HepG2 (cell line): Measurements from ENCODE around the gene SIKE1. TPM values are rescaled to one million over a fixed set of nuclear protein-coding genes. Genes with fewer than 3 reads are reported as not detected.
A peak's percentile ranks its signal among the peaks of the same experiment; 100 is the strongest.

Experiments
- ATAC-seq: fragments of 200-7000 bp; cut with Tn5 transposase; 3 replicates; pipeline ENCODE4 v1.9.1; 2020; ENCODE audit warnings: mild to moderate bottlenecking, moderate library complexity
- BruUV-seq: library from RNA; stranded (reverse); fragments of 400-500 nt; replicated peaks from 2 replicates; lab custom pipeline; 2021; lab: Mats Ljungman, UMichigan
- CTCF ChIA-PET: fragments of 300-600 bp; formaldehyde crosslinking; extraction: SDS; loops from one replicate; lab custom pipeline; 2021; ENCODE audit warnings: low total read pairs, inconsistent platforms, low intra/inter-chr PET ratio; lab: Yijun Ruan, JAX
- POLR2A ChIA-PET: fragments of 350-600 bp; sonication (Branson Sonifier 250); formaldehyde crosslinking; loops from one replicate; lab custom pipeline; 2020; ENCODE audit warnings: antibody characterized with exemption, inconsistent platforms; lab: Yijun Ruan, JAX
- DNase-seq: peaks from one replicate; pipeline ENCODE4 v3.0.0-alpha.2; 2015; ENCODE audit warnings: low spot score
- FAIRE-seq: peaks from 3 replicates; lab custom pipeline; 2011; peaks lifted over from hg19 to GRCh38; lab: Jason Lieb, UNC
- H2AFZ ChIP-seq: one replicate; pipeline ENCODE4 v1.6.1; 2011; ENCODE audit warnings: low read length, inconsistent platforms
- H3K27ac ChIP-seq: fragments of 300-600 bp; 3 replicates; pipeline ENCODE4 v1.8.0; 2011; ENCODE audit warnings: mixed run types, mild to moderate bottlenecking, mixed read lengths, low read length, inconsistent platforms; ENCODE audit not compliant: insufficient read depth; ENCODE audit errors: extremely low read length
- H3K27me3 ChIP-seq, 2 experiments: fragments of 200-600 bp in 1 of 2; 2 replicates in 1 of 2; 3 replicates in 1 of 2; pipeline versions ENCODE4 v1.6.0 to v1.8.0; 2011; ENCODE audit warnings: low read length in 2 of 2, mild to moderate bottlenecking in 2 of 2, moderate library complexity in 2 of 2, inconsistent platforms in 1 of 2; ENCODE audit not compliant: insufficient read depth in 2 of 2, control insufficient read depth in 1 of 2
- H3K36me3 ChIP-seq, 2 experiments: fragments of 200-600 bp in 1 of 2; replicated peaks in 1 of 2; 2 replicates in 1 of 2; 3 replicates in 1 of 2; pipeline versions ENCODE4 v1.5.1 to v1.8.0; 2011; ENCODE audit warnings: low read length in 2 of 2, inconsistent platforms in 1 of 2; ENCODE audit not compliant: insufficient read depth in 2 of 2, control insufficient read depth in 1 of 2
- H3K4me1 ChIP-seq: 2 replicates; pipeline ENCODE4 v1.5.1; 2012; ENCODE audit warnings: low read length, inconsistent platforms; ENCODE audit not compliant: insufficient read depth
- H3K4me2 ChIP-seq: 2 replicates; pipeline ENCODE4 v1.6.0; 2011; ENCODE audit warnings: low read depth, low read length, inconsistent platforms
- H3K4me3 ChIP-seq, 3 experiments: fragments of 200-600 bp in 1 of 3; sonication (generic), shearing (Covaris generic) in 1 of 3; replicated peaks in 1 of 3; 2 replicates each; pipeline ENCODE4 v1.5.1; 2011 to 2016; ENCODE audit warnings: low read length in 3 of 3, inconsistent platforms in 2 of 3, low read depth in 2 of 3, mild to moderate bottlenecking in 2 of 3, control low read depth in 1 of 3, mixed read lengths in 1 of 3; ENCODE audit not compliant: insufficient read depth in 1 of 3
- H3K79me2 ChIP-seq: one replicate; pipeline ENCODE4 v1.6.1; 2011; ENCODE audit warnings: low read length, inconsistent platforms; ENCODE audit not compliant: insufficient read depth
- H3K9ac ChIP-seq: 2 replicates; pipeline ENCODE4 v1.6.0; 2011; ENCODE audit warnings: mild to moderate bottlenecking, low read depth, low read length, inconsistent platforms; ENCODE audit not compliant: insufficient read depth
- H3K9me3 ChIP-seq: 2 replicates; pipeline ENCODE4 v1.5.1; 2012; ENCODE audit warnings: mild to moderate bottlenecking, low read length
- H4K20me1 ChIP-seq: 2 replicates; pipeline ENCODE4 v1.6.0; 2011; ENCODE audit warnings: inconsistent platforms, mild to moderate bottlenecking, low read length, moderate library complexity; ENCODE audit not compliant: insufficient read depth
- CEBPG ChIP-seq: IDR thresholded peaks from 2 replicates; pipeline ENCODE4 v1.6.1; 2016
- DRAP1 ChIP-seq: IDR thresholded peaks from 2 replicates; pipeline ENCODE4 v1.6.1; 2016; ENCODE audit warnings: missing genetic modification reagents, missing compliant biosample characterization
- GLMP ChIP-seq: sonication (generic); formaldehyde crosslinking; IDR thresholded peaks from 2 replicates; pipeline ENCODE4 v1.9.0; 2021; ENCODE audit warnings: missing genetic modification reagents, mild to moderate bottlenecking, borderline replicate concordance
- JUND ChIP-seq: sonication (generic); formaldehyde crosslinking; IDR thresholded peaks from 2 replicates; pipeline ENCODE4 v1.8.0; 2022; ENCODE audit warnings: mild to moderate bottlenecking, missing genetic modification reagents
- MAFK ChIP-seq, 2 experiments: IDR thresholded peaks in 1 of 2; conservative IDR thresholded peaks in 1 of 2; 2 replicates each; pipeline ENCODE4 v1.6.1; 2011; ENCODE audit warnings: improper control_type of control experiment in 2 of 2, low read length in 2 of 2
- NCOA5 ChIP-seq: sonication (generic); formaldehyde crosslinking; IDR thresholded peaks from 2 replicates; pipeline ENCODE4 v1.4.0; 2020; ENCODE audit warnings: missing genetic modification reagents
- POLR2A ChIP-seq, 2 experiments: IDR thresholded peaks; 2 replicates each; pipeline ENCODE4 v1.6.1; 2011; ENCODE audit warnings: low read depth in 2 of 2, low read length in 2 of 2, mild to moderate bottlenecking in 1 of 2, moderate library complexity in 1 of 2; ENCODE audit not compliant: insufficient read depth in 1 of 2
- SMARCC2 ChIP-seq: fragments of 450-650 bp; IDR thresholded peaks from 2 replicates; pipeline ENCODE4 v1.6.1; 2017; ENCODE audit warnings: antibody characterized with exemption, mild to moderate bottlenecking
- SOX13 ChIP-seq, 3 experiments: fragments of 450-650 bp in 1 of 3; sonication (generic) in 1 of 3; formaldehyde crosslinking in 1 of 3; IDR thresholded peaks in 2 of 3; conservative IDR thresholded peaks in 1 of 3; 2 replicates each; pipeline versions ENCODE4 v1.5.0 to v1.6.1; 2016 to 2020; ENCODE audit warnings: antibody characterized with exemption in 1 of 3, mild to moderate bottlenecking in 1 of 3, missing compliant biosample characterization in 1 of 3, missing genetic modification reagents in 1 of 3, moderate library complexity in 1 of 3
- TFDP2 ChIP-seq: sonication (generic); formaldehyde crosslinking; IDR thresholded peaks from 2 replicates; pipeline ENCODE4 v1.4.0; 2020; ENCODE audit warnings: missing genetic modification reagents
- THYN1 ChIP-seq: sonication (generic); formaldehyde crosslinking; IDR thresholded peaks from 2 replicates; pipeline ENCODE4 v1.8.1; 2023; ENCODE audit warnings: low read depth, mild to moderate bottlenecking, moderate library complexity, missing genetic modification reagents, borderline replicate concordance
- TIGD3 ChIP-seq: sonication (generic); formaldehyde crosslinking; IDR thresholded peaks from 2 replicates; pipeline ENCODE4 v1.5.1; 2020; ENCODE audit warnings: mild to moderate bottlenecking, missing genetic modification reagents, borderline replicate concordance
- WGBS: methylation state at CpG from one replicate; pipeline ENCODE4 v1.1.6; 2017; ENCODE audit warnings: low lambda C conversion rate; 5-methylcytosine and 5-hydroxymethylcytosine counted together
- in situ Hi-C: cut with HindIII; loops from 2 replicates; pipeline ENCODE4 v1.10.0; 2017; ENCODE audit warnings: low pct_unique_long_range_greater_than_20kb; ENCODE audit not compliant: extremely low pct_ligation_motif_present
- intact Hi-C: fragments of 100-400 bp; cut with micrococcal nuclease; formaldehyde crosslinking; loops from one replicate; pipeline ENCODE4 v1.10.0; 2022; ENCODE audit not compliant: unreplicated experiment
- polyA plus RNA-seq, 8 experiments: library from polyadenylated mRNA; depleted of rRNA in 3 of 8; stranded (reverse) in 7 of 8; unstranded in 1 of 8; fragments of >200 nt; fragmentation: Illumina TruSeq in 4 of 8; extraction: Trizol in 4 of 8; gene quantifications; 2 replicates each; pipeline versions ENCODE4 v1.2.1 to v1.2.3, GENCODE V29; 2011 to 2016; ENCODE audit warnings: low read depth in 4 of 8, missing spikeins in 1 of 8, mixed read lengths in 1 of 8; ENCODE audit not compliant: insufficient read depth in 1 of 8
- total RNA-seq, 5 experiments: library from RNA; depleted of rRNA; stranded (reverse); fragments of >200 nt; fragmentation: Illumina TruSeq; extraction: Trizol; gene quantifications; 2 replicates each; pipeline ENCODE4 v1.2.3, GENCODE V29; 2016; ENCODE audit warnings: low read depth in 1 of 5
- TF ChIP-seq, protein P1 (sequence below): IDR thresholded peaks from 2 replicates; pipeline ENCODE4 v1.6.1; 2016; ENCODE audit warnings: missing compliant biosample characterization, missing genetic modification reagents, borderline replicate concordance
- TF ChIP-seq, protein P2 (sequence below): IDR thresholded peaks from 2 replicates; pipeline ENCODE4 v1.6.1; 2016; ENCODE audit warnings: low read depth, control low read depth

Gene SIKE1
- total and polyA plus RNA-seq, 2 of the 13 experiments (the other 11 are each of a cell fraction or from before 2014, with no cell fraction given) = 36.5 to 58.4 TPM

DNA sequence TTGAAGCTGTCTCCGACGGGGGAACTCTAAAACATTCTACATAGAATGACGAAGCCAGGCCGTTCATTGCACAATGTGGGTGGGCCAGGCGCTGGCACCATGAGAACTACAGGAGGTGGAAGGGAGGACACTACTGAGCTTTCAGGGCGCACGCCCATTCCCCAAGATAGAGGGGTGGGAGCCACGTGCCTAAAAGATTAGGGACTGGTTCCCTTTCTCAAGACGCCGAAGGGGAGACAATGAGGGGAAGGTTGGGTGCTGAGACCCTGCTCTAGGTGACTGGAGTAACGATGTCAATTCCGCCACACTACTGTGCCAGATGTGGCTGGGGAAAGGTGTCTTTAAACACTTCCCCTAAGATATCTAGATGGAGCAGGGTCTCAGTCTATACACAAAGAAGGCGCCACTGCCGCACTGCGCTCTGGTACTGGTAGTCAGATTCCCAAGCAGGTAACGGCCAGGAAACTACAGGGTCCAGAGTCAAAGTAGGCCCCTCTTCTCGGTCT lies 23.5 kb downstream of the SIKE1 start:
- no peaks in the 10 kb centered on the region; a peak in 1 of 5 replicates for H3K27me3 ChIP-seq
- intact Hi-C loops (loop anchor here (2.0 to 5.0 kb wide), 2 partner anchors 40 to 176 kb away; partner anchors contain the start of genes BCAS2 and NRAS), in situ Hi-C loops (no loop called here)
- peaks cover 50% of the 10 kb centered on the region for H3K4me1 ChIP-seq
- H3K9me3 ChIP-seq = no peaks in the 10 kb centered on the region
- FAIRE-seq (no peak), DNase-seq (peak; percentile 49), ATAC-seq (peak; percentile 55)
- H3K4me3 ChIP-seq = peak overlapping the region; percentile 85 to 100 (median 99)
- H3K4me2 ChIP-seq = peak overlapping the region; percentile 72
- H3K36me3 ChIP-seq = no peaks in the 10 kb centered on the region
- CTCF ChIA-PET = no interaction called here
- peaks cover 53% of the 10 kb centered on the region for H4K20me1 ChIP-seq
- H3K79me2 ChIP-seq = peaks cover 57% of the 10 kb centered on the region
- POLR2A ChIA-PET = interaction anchor here (1.0 to 3.6 kb wide), 2 partner anchors 23 to 28 kb away, joined by 3 to 16 read pairs; partner anchors contain the start of gene SIKE1
- no TSS peak for BruUV-seq
- 0% methylated on average over 12 of the region's 17 CpGs for WGBS
- H2AFZ ChIP-seq = no peak overlapping the region
- peak overlapping the region; percentile 100 for H3K9ac ChIP-seq
- H3K27ac ChIP-seq = peak overlapping the region; percentile 98
- TF ChIP-seq CEBPG (CRISPR knock-in tag) (peak; percentile 77), NCOA5 (CRISPR knock-in tag) (no peak), GLMP (CRISPR knock-in tag) (no peak), MAFK (conservative IDR thresholded peaks at IDR 0.05 in 1 of 2, IDR thresholded peaks at IDR 0.05 in 1 of 2; ENCODE audit: low read length in 2 of 2) (no peak), SMARCC2 (no peak), TFDP2 (CRISPR knock-in tag) (peak; percentile 34; the same call in 1 of the 2 replicates), POLR2A (IDR thresholded peaks at IDR 0.05; ENCODE audit: insufficient read depth in 1 of 2, low read depth in 2 of 2, low read length in 2 of 2) (peak in 1 of 2 experiments; percentile 55; a peak in 2 of 4 replicates), TIGD3 (CRISPR knock-in tag) (0 out of 2 replicates have a peak, but pooled peaks have one; percentile 43), DRAP1 (CRISPR knock-in tag) (no peak), THYN1 (CRISPR knock-in tag) (no peak), SOX13 (IDR thresholded peaks at IDR 0.05) (no peak), SOX13 (CRISPR knock-in tag; conservative IDR thresholded peaks at IDR 0.05 in 1 of 2, IDR thresholded peaks at IDR 0.05 in 1 of 2) (0 out of 4 replicates have a peak, but pooled peaks of 1 of the 2 experiments have one; percentile 6), JUND (0 out of 2 replicates have a peak, but pooled peaks have one; percentile 16)
- TF ChIP-seq, protein P1, sequence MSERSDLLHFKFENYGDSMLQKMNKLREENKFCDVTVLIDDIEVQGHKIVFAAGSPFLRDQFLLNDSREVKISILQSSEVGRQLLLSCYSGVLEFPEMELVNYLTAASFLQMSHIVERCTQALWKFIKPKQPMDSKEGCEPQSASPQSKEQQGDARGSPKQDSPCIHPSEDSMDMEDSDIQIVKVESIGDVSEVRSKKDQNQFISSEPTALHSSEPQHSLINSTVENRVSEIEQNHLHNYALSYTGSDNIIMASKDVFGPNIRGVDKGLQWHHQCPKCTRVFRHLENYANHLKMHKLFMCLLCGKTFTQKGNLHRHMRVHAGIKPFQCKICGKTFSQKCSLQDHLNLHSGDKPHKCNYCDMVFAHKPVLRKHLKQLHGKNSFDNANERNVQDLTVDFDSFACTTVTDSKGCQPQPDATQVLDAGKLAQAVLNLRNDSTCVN (CRISPR knock-in tag) = 0 out of 2 replicates have a peak, but pooled peaks have one; percentile 16
- TF ChIP-seq, protein P2, sequence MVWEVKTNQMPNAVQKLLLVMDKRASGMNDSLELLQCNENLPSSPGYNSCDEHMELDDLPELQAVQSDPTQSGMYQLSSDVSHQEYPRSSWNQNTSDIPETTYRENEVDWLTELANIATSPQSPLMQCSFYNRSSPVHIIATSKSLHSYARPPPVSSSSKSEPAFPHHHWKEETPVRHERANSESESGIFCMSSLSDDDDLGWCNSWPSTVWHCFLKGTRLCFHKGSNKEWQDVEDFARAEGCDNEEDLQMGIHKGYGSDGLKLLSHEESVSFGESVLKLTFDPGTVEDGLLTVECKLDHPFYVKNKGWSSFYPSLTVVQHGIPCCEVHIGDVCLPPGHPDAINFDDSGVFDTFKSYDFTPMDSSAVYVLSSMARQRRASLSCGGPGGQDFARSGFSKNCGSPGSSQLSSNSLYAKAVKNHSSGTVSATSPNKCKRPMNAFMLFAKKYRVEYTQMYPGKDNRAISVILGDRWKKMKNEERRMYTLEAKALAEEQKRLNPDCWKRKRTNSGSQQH (CRISPR knock-in tag) = no peak
